Stimulated activated effector memory CD8-positive, alpha-beta T cell treated with anti-CD3 and anti-CD28 coated beads, Interleukin-12 subunit alpha, Interleukin-12 subunit beta, amount 100 ng/mL, for 72 hours (primary cell): ENCODE results near the gene UPK3BL2.
"Not testable (repeated sequence)": the region's sequence is repeated elsewhere in the genome, so short reads cannot be mapped to it uniquely, and the experiment has no call there.

Experiments used
- ATAC-seq: fragments of 150-1000 bp; cut with Tn5 transposase; 2 replicates; pipeline ENCODE4 v1.10.0; 2021
- DNase-seq, 2 donors: peaks; one replicate each; pipeline ENCODE4 v3.0.0; 2021 to 2022; ENCODE audit warnings: low spot score in 2 of 2
- H3K27ac Mint-ChIP-seq: one replicate; pipeline ENCODE4 v1.8.0; 2022; ENCODE audit warnings: mild to moderate bottlenecking, mixed read lengths
- H3K36me3 Mint-ChIP-seq: one replicate; pipeline ENCODE4 v1.8.0; 2022; ENCODE audit warnings: mild to moderate bottlenecking, mixed read lengths
- H3K4me1 Mint-ChIP-seq: one replicate; pipeline ENCODE4 v1.8.0; 2022; ENCODE audit warnings: mixed read lengths
- H3K4me3 Mint-ChIP-seq: one replicate; pipeline ENCODE4 v1.8.0; 2022; ENCODE audit warnings: mild to moderate bottlenecking, mixed read lengths
- H3K9me3 Mint-ChIP-seq: one replicate; pipeline ENCODE4 v1.8.0; 2022; ENCODE audit warnings: mixed read lengths

UPK3BL2 gene

GRCh38 chr7:102543596-102543995 lies at the start of gene UPK3BL2:
Gene UPK3BL2, minus strand, starts transcription at chr7:102543696. Its CDS starts 60 bp downstream, at chr7:102543636.
- H3K27ac Mint-ChIP-seq, ATAC-seq, H3K9me3 Mint-ChIP-seq, H3K4me1 Mint-ChIP-seq, DNase-seq, H3K4me3 Mint-ChIP-seq, H3K36me3 Mint-ChIP-seq: not testable (repeated sequence)

- not testable (repeated sequence) for H3K36me3 Mint-ChIP-seq, H3K4me3 Mint-ChIP-seq
- DNase-seq = peak in 1 of 2 donors; percentile 70
Measured at GRCh38 chr7:102592477-102593019, 49.1 kb upstream of the UPK3BL2 start.

GRCh38 chr7:102589857-102590256 lies 46.4 kb upstream of the UPK3BL2 start:
- H3K36me3 Mint-ChIP-seq, H3K9me3 Mint-ChIP-seq, H3K4me3 Mint-ChIP-seq, DNase-seq, H3K4me1 Mint-ChIP-seq, H3K27ac Mint-ChIP-seq: not testable (repeated sequence)
- ATAC-seq = peak; percentile 60

More at GRCh38 chr7:102592477-102593019, 49.1 kb upstream of the UPK3BL2 start:
- H3K27ac Mint-ChIP-seq, H3K4me1 Mint-ChIP-seq, H3K9me3 Mint-ChIP-seq: not testable (repeated sequence)
- ATAC-seq = peak; percentile 71

- H3K27ac Mint-ChIP-seq, DNase-seq, H3K9me3 Mint-ChIP-seq, ATAC-seq, H3K4me3 Mint-ChIP-seq, H3K4me1 Mint-ChIP-seq, H3K36me3 Mint-ChIP-seq: not testable (repeated sequence)
Measured at GRCh38 chr7:102583495-102583894, 40.0 kb upstream of the UPK3BL2 start.

- ATAC-seq, H3K4me3 Mint-ChIP-seq, H3K27ac Mint-ChIP-seq, H3K9me3 Mint-ChIP-seq, DNase-seq, H3K4me1 Mint-ChIP-seq, H3K36me3 Mint-ChIP-seq: not testable (repeated sequence)
Measured at GRCh38 chr7:102581722-102582121, 38.2 kb upstream of the UPK3BL2 start.

GRCh38 chr7:102578486-102578885 lies 35.0 kb upstream of the UPK3BL2 start:
- H3K36me3 Mint-ChIP-seq, H3K27ac Mint-ChIP-seq, H3K4me3 Mint-ChIP-seq, H3K9me3 Mint-ChIP-seq, H3K4me1 Mint-ChIP-seq: not testable (repeated sequence)
- ATAC-seq (peak; percentile 20), DNase-seq (peak in 1 of 2 donors; percentile 64)

- H3K4me1 Mint-ChIP-seq, H3K27ac Mint-ChIP-seq, H3K9me3 Mint-ChIP-seq, H3K4me3 Mint-ChIP-seq, H3K36me3 Mint-ChIP-seq: not testable (repeated sequence)
- ATAC-seq (peak; percentile 9), DNase-seq (peak in 1 of 2 donors; percentile 68)
Measured at GRCh38 chr7:102577315-102578240, 34.1 kb upstream of the UPK3BL2 start.

GRCh38 chr7:102576363-102576762 lies 32.9 kb upstream of the UPK3BL2 start:
- ATAC-seq, H3K4me1 Mint-ChIP-seq, H3K36me3 Mint-ChIP-seq, H3K4me3 Mint-ChIP-seq, H3K9me3 Mint-ChIP-seq, DNase-seq, H3K27ac Mint-ChIP-seq: not testable (repeated sequence)

GRCh38 chr7:102574607-102575006 lies 31.1 kb upstream of the UPK3BL2 start:
- not testable (repeated sequence) for ATAC-seq, H3K4me3 Mint-ChIP-seq, H3K4me1 Mint-ChIP-seq, H3K27ac Mint-ChIP-seq, DNase-seq, H3K9me3 Mint-ChIP-seq, H3K36me3 Mint-ChIP-seq

GRCh38 chr7:102572261-102573239 lies 29.1 kb upstream of the UPK3BL2 start, which contains the start of gene POLR2J3:
Gene POLR2J3, minus strand, starts transcription at chr7:102572583. Its CDS starts 62 bp downstream, at chr7:102572521.
- H3K4me1 Mint-ChIP-seq, H3K36me3 Mint-ChIP-seq, H3K9me3 Mint-ChIP-seq: not testable (repeated sequence)
- ATAC-seq (peak; percentile 95), DNase-seq (peak; percentile 100)
- peak within 1 kb of the TSS; percentile 78 for H3K4me3 Mint-ChIP-seq
- peak within 1 kb of the TSS; percentile 91 for H3K27ac Mint-ChIP-seq

- peaks cover 14% of the 10 kb centered on the region for H3K36me3 Mint-ChIP-seq
- H3K27ac Mint-ChIP-seq, ATAC-seq, H3K4me3 Mint-ChIP-seq, H3K4me1 Mint-ChIP-seq, H3K9me3 Mint-ChIP-seq: not testable (repeated sequence)
- peak in 1 of 2 donors; percentile 50 for DNase-seq
Measured at GRCh38 chr7:102568620-102569019, 25.1 kb upstream of the UPK3BL2 start.

- DNase-seq = peak in 1 of 2 donors; percentile 42
- H3K9me3 Mint-ChIP-seq, H3K4me3 Mint-ChIP-seq, H3K4me1 Mint-ChIP-seq, ATAC-seq, H3K27ac Mint-ChIP-seq, H3K36me3 Mint-ChIP-seq: not testable (repeated sequence)
Measured at GRCh38 chr7:102550808-102551422, 7.4 kb upstream of the UPK3BL2 start, which contains the start of gene SPDYE2. Gene SPDYE2, plus strand, starts transcription at chr7:102551226. Its CDS starts 2,030 bp downstream, at chr7:102553256.

GRCh38 chr7:102546353-102546752 lies 2.9 kb upstream of the UPK3BL2 start:
- not testable (repeated sequence) for H3K9me3 Mint-ChIP-seq, H3K36me3 Mint-ChIP-seq, H3K4me3 Mint-ChIP-seq, H3K4me1 Mint-ChIP-seq, H3K27ac Mint-ChIP-seq
- ATAC-seq = peak; percentile 46
- peak in 1 of 2 donors; percentile 47 for DNase-seq

GRCh38 chr7:102545288-102545687 lies 1.8 kb upstream of the UPK3BL2 start:
- not testable (repeated sequence) for H3K4me1 Mint-ChIP-seq, ATAC-seq, H3K36me3 Mint-ChIP-seq, H3K27ac Mint-ChIP-seq, H3K9me3 Mint-ChIP-seq, H3K4me3 Mint-ChIP-seq
- peak in 1 of 2 donors; percentile 63 for DNase-seq
